Stimulated activated CD4-positive, alpha-beta T cell treated with anti-CD3 and anti-CD28 coated beads, Interleukin-12 subunit alpha, Interleukin-12 subunit beta, amount 100 ng/mL, for 48 hours (primary cell): ENCODE measurements around the gene PTER.

Experiments
- DNase-seq, 3 donors: peaks; one replicate each; pipeline ENCODE4 v3.0.0-alpha.2; 2020; ENCODE audit warnings: low read depth in 2 of 3, low spot score in 1 of 3

Gene PTER

DNA sequence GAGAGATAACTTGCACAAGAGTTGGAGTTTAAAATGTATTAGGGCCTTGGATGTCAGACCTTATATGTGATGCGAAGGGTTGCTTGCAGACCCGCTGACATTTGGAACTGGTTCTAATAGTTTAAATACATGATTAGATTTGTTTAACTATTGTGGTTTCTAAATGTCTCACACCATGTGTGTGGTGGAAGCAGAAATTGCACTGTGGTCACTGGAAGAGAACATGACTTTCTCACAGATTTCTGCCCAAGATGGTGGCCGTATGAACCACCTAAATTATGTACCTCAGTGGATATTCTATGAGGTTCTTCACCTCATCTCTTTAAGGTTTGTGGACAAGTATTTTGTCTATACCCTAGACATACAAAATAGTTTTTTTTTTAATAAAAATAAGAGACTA lies 93.0 kb downstream of the PTER start:
- DNase-seq: no peak

DNA sequence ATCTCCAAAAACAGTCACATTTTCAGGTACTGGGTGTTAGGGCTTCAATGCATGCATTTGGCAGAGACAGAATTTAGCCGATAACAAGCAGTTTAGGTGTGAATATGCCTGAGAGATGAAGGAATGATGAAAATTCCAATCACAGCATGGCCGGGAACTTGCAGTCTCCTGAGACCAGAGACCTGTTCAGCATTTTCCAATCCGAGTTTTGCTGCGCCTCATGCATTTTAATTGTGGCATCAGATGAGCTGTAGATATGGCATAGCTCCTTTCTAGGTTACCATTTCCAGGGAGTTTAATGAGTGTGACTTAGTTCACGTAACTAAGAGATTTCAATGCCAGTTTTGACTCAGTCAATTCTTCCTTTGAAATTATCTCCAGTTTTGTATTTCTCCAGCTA lies 99.3 kb downstream of the PTER start:
- DNase-seq: no peak

DNA sequence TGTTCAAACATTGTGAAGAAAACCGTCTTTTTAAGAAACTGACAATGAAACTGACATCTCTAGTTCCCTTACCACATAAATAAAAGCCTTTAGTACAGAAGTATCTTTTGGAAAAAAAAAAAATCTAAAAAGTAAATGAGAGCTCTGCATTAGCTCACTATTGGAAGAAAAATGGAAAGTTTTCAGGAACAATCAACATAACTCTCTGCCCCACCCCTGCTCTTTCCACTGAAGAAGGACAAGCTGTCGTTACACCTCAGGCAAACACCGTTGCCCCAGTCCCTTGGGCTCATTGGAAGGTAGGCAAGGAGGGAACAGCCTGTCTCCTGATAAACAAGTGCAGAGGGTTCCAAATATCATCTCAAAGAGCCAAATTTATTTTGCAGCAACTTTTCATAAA lies 107.3 kb downstream of the PTER start:
- no peak for DNase-seq

DNA sequence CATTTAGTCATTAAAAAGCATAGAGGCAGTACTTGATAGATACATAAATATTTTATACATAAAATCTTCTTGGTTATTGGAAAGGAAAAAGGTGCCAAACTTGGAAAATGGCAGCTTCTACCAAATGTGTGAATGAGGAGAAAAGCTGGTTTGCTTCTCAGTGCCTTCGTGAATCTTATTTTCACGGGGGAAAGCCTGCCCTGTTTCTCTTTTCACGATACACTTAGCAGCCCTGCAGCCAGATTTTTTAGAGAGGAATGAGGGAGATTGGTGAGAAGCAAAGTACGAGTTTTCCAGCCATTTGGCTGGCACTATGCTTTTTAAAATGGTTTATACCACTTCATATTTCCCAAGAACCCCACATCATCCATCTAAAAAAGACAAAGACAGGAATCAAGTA lies 107.8 kb downstream of the PTER start:
- DNase-seq: no peak

DNA sequence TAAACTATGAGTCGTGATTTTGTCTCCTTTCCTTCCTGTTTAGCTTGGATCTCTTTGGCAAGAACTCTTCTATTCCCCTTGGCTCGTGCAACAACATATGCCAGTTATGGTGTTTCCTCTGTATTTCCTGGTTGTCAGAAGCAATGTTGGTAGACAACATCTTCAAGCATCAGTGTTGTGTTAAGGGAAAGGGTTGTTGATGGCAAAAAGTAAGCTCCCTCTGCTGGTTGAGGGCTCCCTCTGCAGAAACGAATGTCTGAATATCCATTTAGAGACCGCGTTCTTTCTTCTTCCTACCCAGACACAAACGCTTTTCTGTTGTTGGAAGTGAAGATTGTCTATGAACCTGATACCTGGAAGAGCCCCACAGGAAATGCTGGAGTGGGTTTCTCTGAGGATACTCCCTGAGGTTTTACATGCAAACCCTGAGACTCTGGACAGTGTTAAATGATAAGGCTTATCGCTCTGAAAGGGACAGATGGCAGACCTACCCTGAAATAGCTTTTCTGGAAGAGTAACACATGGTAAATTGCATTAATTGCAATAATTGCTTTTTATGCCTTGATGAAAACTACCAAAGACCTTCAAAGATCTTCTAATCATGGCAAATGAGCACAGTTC lies 108.4 kb downstream of the PTER start:
- peak in 1 of 3 donors; percentile 5 for DNase-seq

DNA sequence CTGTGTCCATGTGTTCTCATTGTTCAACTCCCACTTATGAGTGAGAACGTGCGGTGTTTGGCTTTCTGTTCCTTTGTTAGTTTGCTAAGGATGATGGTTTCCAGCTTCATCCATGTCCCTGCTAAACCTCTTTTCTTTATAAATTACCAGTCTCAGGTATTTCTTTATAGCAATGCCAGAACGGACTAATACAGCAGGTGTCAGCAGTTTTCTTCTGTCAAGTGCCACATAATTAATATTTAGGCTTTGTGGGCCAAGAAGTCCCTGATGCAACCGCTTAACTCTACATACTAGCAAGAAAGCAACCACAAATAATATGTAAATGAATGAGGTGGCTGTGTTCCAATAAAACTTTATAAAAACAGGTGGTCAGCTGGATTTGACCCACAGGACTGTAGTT lies 111.2 kb downstream of the PTER start:
- no peak for DNase-seq

DNA sequence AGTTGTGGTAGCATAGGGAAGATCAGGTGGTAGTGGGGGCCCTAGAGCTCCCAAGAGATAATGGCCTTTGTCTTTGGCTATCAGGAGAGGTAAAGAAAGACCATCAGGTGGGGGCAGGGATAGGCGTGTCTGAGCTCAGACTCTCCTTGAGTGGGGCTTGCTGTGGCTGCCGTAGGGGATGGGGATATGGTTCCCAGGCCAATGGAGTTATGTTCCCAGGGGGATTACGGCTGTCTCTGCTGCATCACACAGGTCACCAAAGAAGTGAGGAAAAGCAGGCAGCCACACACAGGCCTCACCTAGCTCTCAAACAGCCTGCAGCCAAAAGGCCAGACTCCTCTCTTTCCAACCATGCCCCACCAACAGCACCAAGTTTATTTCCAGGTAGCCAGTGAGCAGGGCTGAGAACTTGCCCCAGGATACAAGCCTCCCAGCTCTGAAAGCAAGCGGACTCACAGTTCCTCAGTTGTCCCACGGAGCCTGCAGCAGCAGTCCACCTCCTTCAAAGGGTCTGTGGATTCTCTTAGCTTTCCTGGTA lies 122.5 kb downstream of the PTER start:
- no peak for DNase-seq

DNA sequence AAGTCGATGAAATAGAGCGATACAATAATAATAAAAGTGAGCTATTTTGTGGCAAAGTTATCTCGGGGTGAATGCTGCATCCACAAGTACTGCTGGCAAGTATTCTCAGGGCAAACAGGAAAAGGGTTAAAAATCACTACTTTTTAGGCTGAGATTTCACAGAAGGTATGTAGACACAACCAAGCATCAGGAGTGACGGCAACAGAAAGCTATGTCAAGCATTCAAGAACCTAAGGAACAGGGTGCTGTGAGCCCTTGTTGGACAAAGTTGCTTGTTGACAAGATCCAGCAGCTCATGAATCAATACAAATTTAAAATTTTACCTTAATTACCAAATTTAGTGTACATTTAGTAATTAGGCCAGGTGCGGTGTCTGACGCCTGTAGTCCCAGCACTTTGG lies 126.1 kb downstream of the PTER start:
- DNase-seq: no peak
